Heart left ventricle (tissue), 16 donors: ENCODE data around the gene GNL3. TPM values are rescaled to one million over a fixed set of nuclear protein-coding genes. Genes with fewer than 3 reads are reported as not detected.
"Not testable (repeated sequence)": the region's sequence is repeated elsewhere in the genome, so short reads cannot be mapped to it uniquely, and the experiment has no call there.

Experiments
- ATAC-seq, 4 donors: fragments of 200-7000 bp; cut with Tn5 transposase; one replicate each; pipeline ENCODE4 v1.9.1; 2020 to 2022; ENCODE audit warnings: moderate library complexity in 4 of 4, mild to moderate bottlenecking in 3 of 4, moderate number of reproducible peaks in 1 of 4
- DNase-seq, 5 donors: peaks; one replicate each; pipeline ENCODE4 v3.0.0-alpha.2; 2020
- H3K27ac ChIP-seq, 12 donors: fragments of 200-600 bp; sonication (generic) in 4 of 12; one replicate each; pipeline versions ENCODE4 v1.5.0 to v1.8.0; 2016 to 2022; ENCODE audit warnings: mild to moderate bottlenecking in 2 of 12
- H3K27me3 ChIP-seq, 9 donors: fragments of 200-600 bp; sonication (generic) in 2 of 9; one replicate each; pipeline versions ENCODE4 v1.5.1 to v1.8.0; 2016 to 2022; ENCODE audit warnings: mild to moderate bottlenecking in 3 of 9
- H3K36me3 ChIP-seq, 9 donors: fragments of 200-600 bp; sonication (generic) in 2 of 9; one replicate each; pipeline versions ENCODE4 v1.5.0 to v1.8.0; 2018 to 2022; ENCODE audit warnings: mild to moderate bottlenecking in 2 of 9
- H3K4me1 ChIP-seq, 12 donors: fragments of 200-600 bp; sonication (generic) in 4 of 12; one replicate each; pipeline versions ENCODE4 v1.5.0 to v1.8.0; 2016 to 2022; ENCODE audit warnings: mild to moderate bottlenecking in 3 of 12
- H3K4me3 ChIP-seq, 12 donors: fragments of 200-600 bp; sonication (generic) in 4 of 12; one replicate each; pipeline versions ENCODE4 v1.5.0 to v1.8.0; 2017 to 2022; ENCODE audit warnings: mild to moderate bottlenecking in 9 of 12, moderate library complexity in 4 of 12
- H3K9me3 ChIP-seq, 12 donors: fragments of 200-600 bp; sonication (generic) in 4 of 12; one replicate each; pipeline versions ENCODE4 v1.5.0 to v1.8.0; 2016 to 2022; ENCODE audit warnings: mild to moderate bottlenecking in 1 of 12
- CTCF ChIP-seq, 12 donors: fragments of 200-600 bp; sonication (generic) in 4 of 12; IDR thresholded peaks; one replicate each; pipeline versions ENCODE4 v1.5.0 to v1.8.0; 2018 to 2022; ENCODE audit warnings: antibody characterized with exemption in 12 of 12, mild to moderate bottlenecking in 5 of 12
- POLR2A ChIP-seq, 2 donors: fragments of 450-650 bp; IDR thresholded peaks; one replicate each; pipeline ENCODE4 v1.6.1; 2017; ENCODE audit warnings: antibody characterized with exemption in 2 of 2, mild to moderate bottlenecking in 2 of 2, moderate library complexity in 2 of 2
- WGBS, 4 donors: extraction: QIAGEN DNeasy Blood & Tissue Kit in 2 of 4; methylation state at CpG; one replicate each; pipeline versions ENCODE4 v1.1.5 to v1.1.7; 2013 to 2018; 5-methylcytosine and 5-hydroxymethylcytosine counted together
- intact Hi-C, 10 donors: fragments of 100-400 bp; cut with DNase I; formaldehyde crosslinking; loops; one replicate each; pipeline versions ENCODE4 v1.11.1 to v1.14.2; 2022
- polyA plus RNA-seq, 2 donors: library from polyadenylated mRNA; stranded (reverse); fragments of 200-250 nt; gene quantifications; one replicate each; pipeline ENCODE4 v1.2.3, GENCODE V29; 2013
- total RNA-seq, 9 donors: library from RNA; depleted of rRNA in 2 of 9; stranded (reverse); fragments of >200 nt in 2 of 9; fragmentation: NEBNext Ultra II Directional in 3 of 9; extraction: Animal tissue kit (Norgen Biotek cat#: 25700) in 3 of 9; gene quantifications; one replicate each; pipeline versions ENCODE4 v1.1.0 to v1.2.4, GENCODE V29; 2016 to 2023
- donor health status: ischemic (EF 13 %, LVEDD 7.1; RV severe dilation, severe dysfunction).
- donor health status: healthy with polysubstance abuse.
- donor health status: DM: no; HTN: yes; CAD: no.
- donor health status: DM: no; HTN: no; CAD: no.
- donor health status: ischemic (EF 25% LVEDD 6.9; RV normal size, moderate dysfunction).
- donor health status: ischemic (EF 25% LVEDD 5.7; RV mildly dilated, moderate dysfunction).
- donor health status: healthy.
- donor health status: DM: yes; HTN: yes; CAD: no.
- donor health status: ischemic (EF 35%, LVEDD 5.7; RV mildly dilated, moderate dysfunction).
- donor health status: nonischemic (EF 11% LVEDD 7.7; RV severe dilation, severe dysfunction).
- donor health status: DM: yes; HTN: yes; CAD: no.
- donor health status: PGD.
- donor health status: ischemic (EF 29% LVEDD 5.4; RV normal size, mild dysfunction).
- donor health status: nonischemic (EF 23%, LVEDD 6.1; RV moderate dilation, normal function).

The GNL3 gene
- total and polyA plus RNA-seq, 11 donors, result 23.6 to 85.3 (median 29.4) TPM

- no peak for DNase-seq
- no peak for ATAC-seq
- H3K27ac ChIP-seq, result no peak overlapping the region
- H3K36me3 ChIP-seq, result peaks cover 0 to 29% (median 7%) of the 10 kb centered on the region in 9 donors
- WGBS, 4 donors, result 92 to 99% (median 95%) methylated on average over 3 to 5 of the region's 5 CpGs
- peaks cover 0 to 21% (median 5%) of the 10 kb centered on the region in 12 donors for H3K9me3 ChIP-seq
- H3K4me1 ChIP-seq, result peaks cover 0 to 19% (median 0%) of the 10 kb centered on the region in 12 donors
- intact Hi-C loops, result no loop called here
- TF ChIP-seq CTCF (IDR thresholded peaks at IDR 0.05) (no peak), POLR2A (IDR thresholded peaks at IDR 0.05) (no peak)
- no peaks in the 10 kb centered on the region for H3K27me3 ChIP-seq
- no peak overlapping the region for H3K4me3 ChIP-seq
Measured at GRCh38 chr3:52723935-52724334, 38.1 kb downstream of the GNL3 start.

- 94 to 100% (median 99%) methylated on average over 1 of the region's 1 CpG for WGBS, 4 donors
Measured at GRCh38 chr3:52724511-52724910, 38.7 kb downstream of the GNL3 start.

GRCh38 chr3:52728753-52729152 lies 42.9 kb downstream of the GNL3 start:
- intact Hi-C loops, H3K4me1 ChIP-seq, H3K4me3 ChIP-seq, H3K27me3 ChIP-seq, DNase-seq, H3K27ac ChIP-seq, ATAC-seq: not testable (repeated sequence)
- 61 to 91% (median 90%) methylated on average over 3 of the region's 3 CpGs for WGBS, 4 donors
- Histone ChIP-seq H3K9me3 (peaks cover 0 to 16% (median 9%) of the 10 kb centered on the region in 12 donors), H3K36me3 (peaks cover 0 to 53% (median 29%) of the 10 kb centered on the region in 9 donors)

More at GRCh38 chr3:52724511-52724910, 38.7 kb downstream of the GNL3 start:
- intact Hi-C loops, result no loop called here
- Histone ChIP-seq H3K27me3 (no peaks in the 10 kb centered on the region), H3K9me3 (peaks cover 0 to 22% (median 8%) of the 10 kb centered on the region in 12 donors), H3K4me3 (no peak overlapping the region), H3K36me3 (peaks cover 0 to 28% (median 5%) of the 10 kb centered on the region in 9 donors), H3K4me1 (peaks cover 0 to 19% (median 0%) of the 10 kb centered on the region in 12 donors), H3K27ac (no peak overlapping the region)
- no peak for DNase-seq
- ATAC-seq, result no peak
- TF ChIP-seq POLR2A (IDR thresholded peaks at IDR 0.05), result no peak
- no peak for TF ChIP-seq CTCF (IDR thresholded peaks at IDR 0.05)

- Histone ChIP-seq H3K27me3 (no peaks in the 10 kb centered on the region), H3K4me1 (peaks cover 0 to 5% (median 0%) of the 10 kb centered on the region in 12 donors), H3K27ac (no peak overlapping the region), H3K4me3 (no peak overlapping the region), H3K36me3 (peaks cover 0 to 72% (median 48%) of the 10 kb centered on the region in 9 donors), H3K9me3 (peaks cover 0 to 16% (median 9%) of the 10 kb centered on the region in 12 donors)
- DNase-seq (no peak), ATAC-seq (no peak)
- TF ChIP-seq CTCF (IDR thresholded peaks at IDR 0.05), result no peak
- no peak for TF ChIP-seq POLR2A (IDR thresholded peaks at IDR 0.05)
- intact Hi-C loops, result loop anchor here in 1 of 10 donors (10.0 kb wide), 1 partner anchor 334 kb away; no protein-coding TSS in a partner anchor
Measured at GRCh38 chr3:52730681-52731080, 44.8 kb downstream of the GNL3 start.

GRCh38 chr3:52731590-52731989 lies 45.8 kb downstream of the GNL3 start:
- Histone ChIP-seq H3K36me3 (peaks cover 0 to 81% (median 58%) of the 10 kb centered on the region in 9 donors), H3K4me3 (no peak overlapping the region), H3K4me1 (peaks cover 0 to 5% (median 0%) of the 10 kb centered on the region in 12 donors), H3K9me3 (peaks cover 0 to 16% (median 9%) of the 10 kb centered on the region in 12 donors), H3K27me3 (no peaks in the 10 kb centered on the region), H3K27ac (no peak overlapping the region)
- no peak for TF ChIP-seq POLR2A (IDR thresholded peaks at IDR 0.05)
- no peak for TF ChIP-seq CTCF (IDR thresholded peaks at IDR 0.05)
- DNase-seq, result no peak
- WGBS, 4 donors, result 78 to 98% (median 90%) methylated on average over 14 of the region's 14 CpGs
- ATAC-seq, result no peak
- intact Hi-C loops, result loop anchor here in 1 of 10 donors (10.0 kb wide), 1 partner anchor 333 kb away; no protein-coding TSS in a partner anchor
